GM18861 (cell line): ENCODE measurements around the gene POU2AF1.

Source experiments
- ATAC-seq: cut with Tn5 transposase; IDR thresholded peaks from one replicate; pipeline ENCODE4 v1.9.1; 2021; ENCODE audit not compliant: unreplicated experiment

The POU2AF1 gene

DNA sequence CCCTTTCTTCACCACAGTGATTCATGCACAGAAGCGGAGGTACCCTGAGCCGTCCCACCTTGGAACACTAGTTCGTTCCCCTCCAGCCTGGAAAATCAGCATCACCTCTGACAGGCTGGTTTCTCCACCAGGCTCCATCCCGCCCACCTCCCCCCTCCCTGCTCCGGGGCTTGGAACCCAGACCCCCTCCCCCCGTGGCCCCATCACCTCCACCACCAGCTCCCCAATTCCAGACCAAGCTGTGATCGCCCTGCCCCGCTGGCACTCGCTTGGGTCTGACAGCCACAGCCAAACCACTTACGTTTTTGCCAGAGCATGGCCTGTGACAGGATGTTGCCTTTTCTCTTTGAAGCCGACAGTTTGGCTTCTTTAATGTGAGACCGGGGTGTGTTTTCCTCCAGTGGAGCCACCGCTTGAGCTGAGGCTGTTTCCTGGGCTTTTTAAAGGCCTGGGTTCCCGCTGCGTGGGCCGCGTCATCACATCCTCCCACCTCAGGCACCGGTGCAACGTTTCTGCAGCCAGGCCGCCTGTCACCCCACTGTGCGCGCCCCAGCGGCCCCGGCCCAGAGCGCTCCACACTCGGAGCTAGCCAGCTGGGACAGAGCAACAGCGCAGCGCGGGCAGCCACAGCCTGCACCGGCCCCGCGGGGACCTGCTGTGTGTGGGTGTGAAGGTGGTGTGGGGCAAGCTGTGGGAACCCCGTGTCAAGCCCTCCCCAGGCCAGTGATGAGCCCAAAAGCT is at the start of gene POU2AF1:
Gene POU2AF1, minus strand, starts transcription at position 415 of the 741 bp plus-strand sequence. Its CDS starts 98 bp downstream, at position 317.
- peak; percentile 49 for ATAC-seq

DNA sequence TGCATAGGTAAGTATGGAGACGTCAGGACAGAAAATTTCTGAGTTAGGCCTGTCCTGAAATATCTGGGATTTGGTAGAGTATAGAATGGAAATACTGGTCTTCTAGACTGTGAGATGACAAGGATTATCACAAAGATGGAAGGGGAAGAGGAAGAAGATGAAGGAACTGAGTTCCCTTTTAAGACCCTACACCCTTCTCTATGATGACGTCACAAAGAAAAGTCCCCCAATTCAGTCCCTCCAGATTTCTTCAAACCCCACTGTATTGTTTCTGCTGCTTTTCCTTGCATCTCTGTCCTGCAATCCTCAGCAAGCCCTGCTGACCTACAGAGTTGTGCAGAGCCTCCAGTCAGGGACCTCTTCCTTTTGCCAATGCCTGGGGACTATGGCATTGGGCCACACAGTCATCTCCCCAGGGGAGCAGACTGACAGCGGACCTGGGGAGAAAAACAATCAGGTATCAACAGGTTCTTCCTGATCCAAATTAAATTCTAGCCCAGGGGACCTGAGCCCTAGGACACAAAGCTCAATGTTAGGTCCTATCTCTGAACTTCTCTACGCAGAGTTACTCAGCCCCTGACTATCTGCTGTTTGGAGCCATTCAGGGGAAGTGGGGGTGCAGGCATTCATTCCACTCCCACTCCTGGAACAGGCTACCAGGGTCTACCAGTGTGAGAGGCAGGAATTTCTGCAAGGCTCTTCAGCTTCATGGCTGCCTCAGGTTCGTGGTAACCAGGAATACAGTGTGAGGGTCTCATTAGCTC is 49.2 kb upstream of the POU2AF1 start:
- ATAC-seq = no peak

GRCh38 chr11:111427471-111427912 is 48.4 kb upstream of the POU2AF1 start:
- no peak for ATAC-seq

DNA sequence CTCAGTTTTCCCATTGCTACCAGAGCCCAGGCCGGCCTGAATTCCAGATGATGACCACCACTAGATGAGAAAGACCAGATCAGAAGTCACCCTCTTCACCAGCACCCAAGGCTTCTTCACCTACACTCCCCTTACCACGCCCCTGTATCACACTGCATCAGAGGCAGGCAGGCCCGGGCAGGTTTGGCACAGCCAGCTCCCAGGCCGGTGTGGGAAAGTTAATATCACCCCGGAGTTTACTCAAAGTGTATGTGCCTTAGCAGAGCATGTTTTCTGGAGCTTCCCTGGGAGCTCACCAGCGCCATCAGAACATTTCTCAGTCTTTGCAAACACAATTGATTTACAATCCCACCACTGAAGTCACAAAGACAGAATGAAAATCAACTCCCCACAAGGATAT is 47.5 kb upstream of the POU2AF1 start:
- no peak for ATAC-seq

DNA sequence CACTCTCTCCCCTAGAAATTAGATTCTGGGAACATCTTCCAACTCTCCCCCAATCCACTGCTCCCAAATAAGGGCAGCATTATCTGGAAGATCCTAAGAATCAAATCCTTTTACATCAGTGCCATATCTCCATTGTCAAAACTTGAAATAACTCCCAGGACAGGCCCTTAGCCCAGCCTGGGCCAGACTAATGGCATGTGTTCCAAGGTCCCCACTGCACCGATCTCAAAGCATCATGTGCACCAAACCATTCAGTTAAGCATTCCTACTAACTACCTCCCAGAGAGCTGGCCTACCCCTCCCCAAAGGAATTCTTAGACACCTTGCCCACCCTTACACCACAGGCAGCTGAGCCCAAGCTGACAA is 44.2 kb upstream of the POU2AF1 start:
- no peak for ATAC-seq

DNA sequence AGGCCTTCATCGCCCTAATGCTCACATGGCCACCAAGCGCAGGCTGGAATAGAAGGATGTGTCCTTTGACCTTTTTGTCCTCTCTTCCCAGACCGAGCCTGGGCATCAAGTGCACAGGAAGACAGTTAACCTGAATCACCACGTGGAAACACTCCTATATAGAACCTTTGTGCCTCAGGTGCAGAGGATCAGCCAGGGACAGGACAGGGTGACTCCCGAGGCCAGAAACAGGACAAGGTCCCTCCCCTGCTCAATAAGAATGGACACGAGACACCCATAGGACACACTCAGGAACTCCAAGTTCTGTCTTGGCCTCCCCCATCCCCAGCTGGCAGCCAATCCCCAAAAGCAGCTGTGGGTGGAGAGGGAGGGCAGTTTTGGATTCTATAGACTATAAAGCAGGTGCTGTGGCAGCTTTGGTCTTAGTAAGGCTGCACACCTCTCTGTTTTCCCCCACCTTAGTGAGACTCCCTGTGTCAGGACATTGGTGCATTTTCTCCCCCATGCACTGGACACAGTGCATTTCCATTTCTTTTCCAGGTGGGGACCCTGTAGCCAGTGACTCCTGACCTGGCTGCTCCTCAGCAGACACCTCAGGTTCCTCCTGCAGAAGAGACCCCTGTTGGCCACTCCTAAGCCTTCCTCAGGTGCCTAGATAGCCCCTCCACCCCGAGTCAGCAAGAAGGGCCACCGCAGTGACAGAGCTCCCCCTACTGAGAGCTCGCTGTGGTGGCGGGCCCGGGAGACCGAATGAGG is 43.6 kb upstream of the POU2AF1 start:
- peak; percentile 55 for ATAC-seq

GRCh38 chr11:111421251-111421650 is 42.2 kb upstream of the POU2AF1 start:
- ATAC-seq = no peak

DNA sequence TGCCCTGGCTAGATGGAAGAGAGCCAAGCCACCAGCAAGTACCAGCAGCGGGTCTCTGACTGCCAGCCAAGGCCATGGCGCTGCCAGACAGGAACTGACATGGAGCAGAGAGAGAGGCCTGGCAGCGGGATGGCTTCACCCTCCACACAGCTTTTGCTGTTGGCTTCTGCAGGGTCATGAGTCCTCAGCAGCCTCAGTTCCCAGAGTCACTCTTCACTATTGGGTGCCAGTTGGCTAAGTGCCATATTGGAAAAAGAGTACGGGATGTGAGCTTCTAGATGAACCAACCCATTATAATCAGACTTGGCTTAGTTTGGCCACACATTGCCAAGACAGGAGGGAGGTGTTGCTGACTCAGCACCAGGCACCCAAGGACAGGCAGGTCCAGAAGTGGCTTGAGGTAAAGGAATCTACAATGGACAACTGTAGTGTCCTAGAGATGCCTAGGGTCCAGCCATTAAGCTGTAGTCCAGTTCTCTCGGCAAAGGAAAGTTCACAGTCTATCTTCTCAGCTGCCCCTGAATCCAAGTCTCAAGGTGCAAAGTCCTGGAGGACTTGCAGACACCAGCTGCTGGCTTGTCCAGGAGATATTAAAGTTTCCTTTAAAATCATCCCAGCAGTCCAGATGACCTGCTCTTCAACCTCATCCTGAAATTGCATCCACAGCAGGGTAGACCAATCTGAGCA is 40.7 kb upstream of the POU2AF1 start:
- no peak for ATAC-seq

GRCh38 chr11:111419181-111419580 is 40.1 kb upstream of the POU2AF1 start:
- no peak for ATAC-seq

DNA sequence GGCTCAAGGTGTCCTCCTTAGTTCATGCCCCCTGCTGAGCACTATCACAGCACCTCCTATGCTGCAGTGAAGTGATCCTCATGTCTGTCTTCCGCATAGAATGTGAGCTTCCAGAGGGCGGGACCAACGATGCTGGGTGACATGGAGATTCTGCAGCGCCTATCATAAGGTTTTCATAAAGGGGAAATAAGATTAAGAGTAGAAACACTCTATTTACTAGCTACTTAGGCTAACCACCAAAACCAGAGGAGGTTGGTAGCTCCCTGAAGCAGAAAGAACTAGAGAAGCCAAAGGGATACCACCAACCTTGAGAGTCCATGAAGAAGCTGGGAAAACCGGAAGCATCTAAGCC is 39.3 kb upstream of the POU2AF1 start:
- ATAC-seq = no peak

GRCh38 chr11:111417766-111418435 is 38.8 kb upstream of the POU2AF1 start:
- ATAC-seq = peak; percentile 19

DNA sequence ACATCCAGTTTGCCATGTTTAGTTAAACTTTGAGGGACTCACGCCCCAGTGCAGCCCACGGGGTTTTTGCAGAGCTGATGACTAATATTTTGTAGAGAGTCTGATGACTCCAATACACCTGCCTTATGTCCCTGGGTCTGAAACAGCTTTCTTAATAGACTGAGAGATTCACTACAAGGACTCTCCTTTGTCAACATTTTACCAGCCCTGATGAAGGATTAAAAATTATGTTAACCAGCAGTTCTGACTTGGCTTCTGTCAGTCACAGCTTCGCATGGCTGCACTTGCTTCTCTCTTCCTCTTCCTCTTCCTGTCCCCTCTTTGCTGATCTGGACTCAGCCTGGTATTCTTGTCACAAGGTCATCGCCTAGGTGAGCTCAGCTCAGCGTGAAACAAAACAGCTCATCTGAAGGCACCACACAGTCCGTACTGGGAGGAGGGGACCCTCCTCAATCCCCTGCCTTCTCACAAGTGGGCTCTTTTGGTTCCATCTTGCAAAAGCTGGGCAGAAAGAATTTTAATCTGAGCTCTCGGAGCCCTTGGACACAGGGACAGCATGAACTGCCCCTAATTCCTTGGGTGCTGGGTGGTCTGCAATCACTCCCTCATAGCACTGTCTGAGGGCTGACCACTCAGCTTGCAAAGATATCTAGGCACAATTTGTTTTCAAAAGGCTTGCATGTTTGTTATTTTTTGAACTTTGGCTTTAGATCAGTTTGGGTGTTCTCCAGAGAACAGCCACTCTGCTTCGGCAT is 38.1 kb upstream of the POU2AF1 start:
- peak; percentile 55 for ATAC-seq

DNA sequence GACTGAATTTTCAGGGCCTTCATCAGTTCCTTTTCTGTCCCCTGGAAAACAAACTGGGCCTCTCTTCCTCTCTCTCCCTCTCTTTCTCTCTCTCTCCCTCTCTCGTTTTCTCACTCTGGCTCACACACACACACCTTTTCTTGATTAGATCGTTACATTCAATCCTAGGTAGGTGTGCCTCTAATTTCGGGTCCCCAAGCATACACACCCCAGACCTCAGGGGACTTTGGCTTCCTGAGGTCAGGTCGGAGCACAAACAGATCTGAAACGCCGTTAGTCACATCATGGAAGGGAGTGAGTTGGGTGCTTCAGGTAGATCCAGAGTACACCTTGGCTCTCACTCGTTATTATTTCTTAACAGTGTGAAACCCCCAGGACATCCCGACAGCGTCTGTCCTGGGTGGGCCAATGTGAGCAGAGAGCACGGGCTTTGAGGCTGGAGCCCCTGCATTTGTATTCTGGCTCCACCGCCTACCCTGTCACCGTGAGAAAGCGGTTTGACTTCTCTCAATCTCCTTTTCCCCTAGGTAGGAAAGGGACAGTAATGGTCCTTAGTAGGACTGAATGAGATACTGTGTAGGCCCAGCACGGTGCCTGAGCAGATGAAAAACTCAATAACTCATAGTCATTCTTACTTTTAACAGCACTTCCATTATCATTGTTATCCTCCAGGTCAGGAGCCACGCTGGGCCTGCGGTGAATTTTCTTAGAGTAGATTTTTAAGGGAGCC is 37.3 kb upstream of the POU2AF1 start:
- ATAC-seq = peak; percentile 1

GRCh38 chr11:111414936-111415335 is 35.9 kb upstream of the POU2AF1 start:
- no peak for ATAC-seq

GRCh38 chr11:111414267-111414931 is 35.3 kb upstream of the POU2AF1 start:
- ATAC-seq = no peak

- no peak for ATAC-seq
These were observed 34.8 kb upstream of the POU2AF1 start for GRCh38 chr11:111413849-111414248.

- ATAC-seq = no peak
These were observed 33.2 kb upstream of the POU2AF1 start for GRCh38 chr11:111412293-111412692.

GRCh38 chr11:111411456-111411855 is 32.4 kb upstream of the POU2AF1 start:
- no peak for ATAC-seq

GRCh38 chr11:111410951-111411350 is 31.9 kb upstream of the POU2AF1 start:
- no peak for ATAC-seq
